GM18499 (cell line): Measurements from ENCODE around the gene ATP9B.
A peak's percentile ranks its signal among the peaks of the same experiment; 100 is the strongest.

ENCODE experiments used
- ATAC-seq: cut with Tn5 transposase; IDR thresholded peaks from one replicate; pipeline ENCODE4 v1.9.1; 2021; ENCODE audit warnings: moderate number of reproducible peaks; ENCODE audit not compliant: insufficient read depth, unreplicated experiment

ATP9B gene

DNA sequence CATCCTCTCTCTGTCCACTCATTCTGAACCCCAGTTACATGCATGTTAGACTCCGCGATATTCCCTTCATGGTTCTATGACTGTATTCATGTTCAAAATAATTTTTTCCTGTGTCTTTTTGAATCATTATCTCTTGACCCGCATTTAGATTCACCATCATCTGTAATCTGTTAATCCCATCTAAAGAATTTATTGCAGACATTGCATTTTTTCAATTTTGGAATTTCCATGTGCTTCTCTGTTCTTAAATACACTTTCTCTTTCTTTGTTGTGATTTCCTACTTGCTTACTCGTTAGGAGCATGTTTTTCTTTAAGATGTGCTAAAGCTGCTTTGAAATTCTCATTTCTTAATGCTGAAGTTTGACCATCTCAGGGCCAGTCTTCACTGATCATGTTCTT, 122.2 kb downstream of the ATP9B start:
- no peak for ATAC-seq

DNA sequence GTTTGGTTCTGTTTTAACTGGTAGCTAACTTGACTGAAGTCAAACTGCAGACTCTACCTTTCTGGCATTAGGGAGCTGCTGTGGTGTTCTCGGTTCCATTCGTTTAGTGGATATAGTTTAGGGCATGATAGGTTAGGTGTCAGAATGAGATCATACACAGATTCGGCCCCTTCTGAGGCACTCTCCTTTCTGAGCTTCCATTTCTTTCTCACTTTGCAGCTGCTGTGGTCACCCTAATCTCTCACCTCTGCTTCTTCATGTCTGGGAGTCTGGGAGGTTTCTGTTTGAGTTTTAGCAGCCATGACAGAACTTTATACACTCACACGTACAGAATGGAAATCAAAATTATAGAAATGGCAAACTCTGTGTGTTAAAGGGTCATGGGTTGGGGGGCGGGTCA, 122.8 kb downstream of the ATP9B start:
- ATAC-seq: peak; percentile 56

GRCh38 chr18:79193826-79194225, 124.6 kb downstream of the ATP9B start:
- ATAC-seq: no peak

DNA sequence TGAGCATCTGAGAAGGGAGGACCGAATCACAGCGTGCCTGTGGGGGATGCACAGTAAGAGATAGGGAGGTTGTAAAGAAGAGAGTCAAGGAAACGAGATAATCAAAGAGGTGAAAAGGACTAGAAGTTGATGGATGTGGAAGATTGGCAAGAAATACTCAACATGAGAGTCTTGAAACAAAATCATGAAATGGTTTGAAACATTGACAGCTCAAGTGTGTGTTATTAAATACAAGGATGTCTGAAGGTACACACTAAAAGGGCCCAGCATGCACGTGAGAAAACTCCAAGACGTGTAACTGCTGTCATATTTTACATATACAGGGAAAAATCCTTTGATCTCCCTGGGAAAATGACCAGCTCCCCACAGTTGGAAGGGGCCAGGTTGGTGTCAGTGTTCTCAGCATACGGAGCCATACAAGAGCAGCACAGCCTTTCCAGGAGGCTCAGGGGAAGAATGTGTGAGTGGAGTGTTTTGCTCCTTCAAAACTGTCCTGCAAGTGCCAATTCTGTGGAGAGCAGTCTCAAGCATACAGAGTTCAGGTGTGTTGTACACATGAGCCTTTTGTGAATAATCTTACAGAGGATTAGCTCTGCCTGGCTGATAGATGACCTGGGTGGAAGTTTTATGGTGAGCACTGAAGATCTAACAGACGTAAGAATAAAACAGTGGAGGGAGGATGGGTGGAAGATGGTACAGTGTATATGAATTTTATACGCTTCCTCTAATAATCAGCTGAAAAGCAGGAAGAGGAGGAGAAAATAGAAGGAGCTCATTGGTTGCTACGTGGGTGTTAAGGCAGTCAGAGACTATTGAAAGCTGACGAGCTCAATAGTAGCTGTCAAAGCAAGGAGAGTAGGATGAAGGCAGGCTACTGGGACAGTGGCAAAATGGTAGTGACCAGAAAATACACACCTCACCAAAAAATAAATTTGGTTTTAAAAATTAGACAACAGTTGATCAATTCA, 126.8 kb downstream of the ATP9B start:
- ATAC-seq: no peak

- no peak for ATAC-seq
These were observed 128.3 kb downstream of the ATP9B start for GRCh38 chr18:79197531-79197930.

- ATAC-seq: no peak
These were observed 130.6 kb downstream of the ATP9B start for GRCh38 chr18:79199691-79200374.

DNA sequence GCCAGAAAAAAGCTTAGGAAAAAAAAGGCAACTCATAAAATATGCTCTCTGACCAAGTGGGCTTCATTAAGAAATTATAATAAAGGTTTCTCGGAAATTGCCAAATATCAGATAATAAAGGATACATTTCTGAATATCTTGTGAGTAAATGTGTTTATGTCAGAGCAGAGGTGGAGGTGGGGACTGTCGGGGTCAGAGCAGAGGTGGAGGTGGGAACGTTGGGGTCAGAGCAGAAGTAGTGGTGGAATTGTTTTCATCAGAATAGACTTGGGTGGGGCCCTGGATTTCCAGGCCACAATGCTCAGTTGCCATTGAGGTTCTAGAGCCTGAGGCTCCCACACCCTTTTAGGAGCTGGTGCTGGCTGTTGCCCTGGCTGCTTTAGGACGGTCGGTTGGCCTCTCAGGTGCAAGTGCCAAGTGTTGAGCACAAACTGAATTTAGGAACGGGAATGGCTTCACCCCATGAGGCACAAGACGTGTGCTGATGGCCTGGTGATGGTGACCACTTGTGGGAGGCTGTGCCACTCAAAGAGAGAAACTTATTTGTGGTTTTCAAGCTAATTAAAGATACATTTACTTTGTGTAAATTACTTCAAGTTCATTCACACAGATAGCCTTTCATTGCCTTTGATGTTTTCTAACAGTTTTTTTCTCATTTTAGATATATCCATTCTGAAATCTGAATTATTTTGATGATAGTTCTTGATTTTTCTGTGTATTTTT, 131.5 kb downstream of the ATP9B start:
- no peak for ATAC-seq

- no peak for ATAC-seq
These were observed 133.9 kb downstream of the ATP9B start for GRCh38 chr18:79203017-79203605.

- no peak for ATAC-seq
These were observed 136.0 kb downstream of the ATP9B start for GRCh38 chr18:79204889-79205807.

GRCh38 chr18:79206444-79206843, 137.2 kb downstream of the ATP9B start:
- no peak for ATAC-seq

DNA sequence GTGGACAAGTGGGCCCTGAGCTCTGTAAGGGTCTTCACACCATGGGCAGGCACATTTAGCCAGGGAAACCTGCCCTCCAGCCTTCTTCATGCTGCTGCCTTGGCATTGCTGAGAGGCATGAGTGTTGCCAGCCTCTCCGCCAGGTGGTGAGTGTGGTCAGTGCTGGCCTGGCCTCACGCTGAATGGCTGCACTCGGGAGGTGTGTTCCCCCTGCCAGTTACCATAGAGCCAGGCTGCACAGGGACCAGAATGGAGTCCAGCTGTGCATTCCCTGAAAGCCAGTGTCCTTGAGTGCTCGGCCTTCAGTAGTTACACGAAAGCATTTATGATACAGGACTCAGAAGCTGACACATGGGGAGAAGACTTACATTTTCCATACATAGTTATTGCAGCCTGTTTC, 139.7 kb downstream of the ATP9B start:
- no peak for ATAC-seq

DNA sequence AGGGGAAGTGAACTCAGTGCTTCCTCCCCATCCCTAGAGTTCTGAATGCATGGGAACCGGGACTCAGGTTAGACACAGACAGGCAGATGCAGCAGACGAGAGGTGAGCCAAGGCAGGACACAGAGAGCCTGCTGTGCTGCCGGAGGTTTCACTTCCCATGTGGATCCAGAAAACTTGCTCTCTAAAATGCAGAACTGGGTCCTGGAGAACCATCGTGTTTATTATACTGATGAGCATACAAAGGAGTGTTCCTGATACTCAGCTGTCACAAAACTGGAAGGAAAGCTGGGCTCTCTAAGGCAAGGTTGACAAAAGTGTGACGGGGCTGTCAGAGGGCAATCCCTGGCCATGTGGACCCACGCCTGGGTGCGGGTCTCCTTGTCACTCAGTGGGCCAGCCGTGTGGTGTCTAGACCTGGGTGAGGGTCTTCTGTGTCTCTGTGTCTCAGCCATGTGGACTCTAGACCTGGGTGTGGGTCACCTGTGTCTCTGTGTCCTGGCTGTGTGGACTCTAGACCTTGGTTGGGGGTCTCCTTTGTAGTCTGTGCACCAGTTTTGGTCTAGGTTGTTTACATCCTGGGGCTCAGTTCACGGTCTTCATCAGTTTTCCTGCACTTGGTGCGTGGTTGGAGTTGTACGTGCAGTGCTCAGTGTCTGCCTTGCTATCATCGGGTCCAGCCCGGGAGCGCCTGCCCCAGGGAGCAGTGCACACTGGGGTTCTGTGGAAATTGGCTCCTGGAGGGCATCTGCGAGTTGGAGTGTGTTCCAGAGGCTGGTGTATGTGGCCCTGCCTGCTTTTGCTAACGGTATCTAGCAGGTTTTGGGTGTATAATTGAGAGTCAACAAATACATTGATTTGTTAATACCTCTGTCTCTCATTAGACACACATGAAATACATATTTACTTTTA, 141.1 kb downstream of the ATP9B start:
- ATAC-seq: no peak

GRCh38 chr18:79211844-79212243, 142.7 kb downstream of the ATP9B start:
- no peak for ATAC-seq

DNA sequence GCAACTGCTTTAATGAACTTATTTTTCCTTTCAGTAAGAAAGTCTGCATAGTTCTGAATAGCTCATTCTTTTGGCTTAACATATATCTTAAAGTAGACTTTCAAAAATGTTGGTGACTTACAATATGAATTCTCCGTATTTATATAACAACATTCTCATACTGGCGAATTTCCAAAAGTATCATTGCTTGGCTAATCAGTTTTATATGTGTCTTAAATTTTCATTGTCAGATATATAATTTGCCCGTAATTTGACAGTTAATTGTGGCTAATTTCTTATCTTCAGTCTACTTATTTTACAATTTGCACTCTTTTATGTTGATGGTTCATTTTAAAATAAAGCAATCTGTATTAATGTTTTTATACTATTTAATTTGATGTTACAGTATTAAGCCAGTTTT, 144.9 kb downstream of the ATP9B start:
- no peak for ATAC-seq

DNA sequence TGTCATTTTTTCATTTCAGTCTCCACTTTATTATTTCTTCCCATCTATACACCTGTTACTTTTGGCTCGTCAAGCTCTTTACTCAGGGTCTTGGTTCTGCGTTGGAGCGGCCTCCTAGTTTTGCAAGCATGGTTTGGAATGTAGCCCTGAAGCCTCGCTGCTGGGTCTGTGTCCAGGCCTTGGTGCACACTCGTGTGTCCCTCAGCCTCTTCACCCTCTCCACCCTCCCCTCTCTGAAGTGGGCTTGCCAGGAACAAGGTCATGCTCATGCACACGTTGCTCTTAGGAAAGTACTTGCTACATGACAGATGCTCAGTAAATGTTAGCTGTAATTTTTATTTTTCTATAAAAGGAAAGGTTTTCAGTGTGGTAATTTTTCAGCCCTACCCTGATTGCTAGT, 147.0 kb downstream of the ATP9B start:
- ATAC-seq: no peak

DNA sequence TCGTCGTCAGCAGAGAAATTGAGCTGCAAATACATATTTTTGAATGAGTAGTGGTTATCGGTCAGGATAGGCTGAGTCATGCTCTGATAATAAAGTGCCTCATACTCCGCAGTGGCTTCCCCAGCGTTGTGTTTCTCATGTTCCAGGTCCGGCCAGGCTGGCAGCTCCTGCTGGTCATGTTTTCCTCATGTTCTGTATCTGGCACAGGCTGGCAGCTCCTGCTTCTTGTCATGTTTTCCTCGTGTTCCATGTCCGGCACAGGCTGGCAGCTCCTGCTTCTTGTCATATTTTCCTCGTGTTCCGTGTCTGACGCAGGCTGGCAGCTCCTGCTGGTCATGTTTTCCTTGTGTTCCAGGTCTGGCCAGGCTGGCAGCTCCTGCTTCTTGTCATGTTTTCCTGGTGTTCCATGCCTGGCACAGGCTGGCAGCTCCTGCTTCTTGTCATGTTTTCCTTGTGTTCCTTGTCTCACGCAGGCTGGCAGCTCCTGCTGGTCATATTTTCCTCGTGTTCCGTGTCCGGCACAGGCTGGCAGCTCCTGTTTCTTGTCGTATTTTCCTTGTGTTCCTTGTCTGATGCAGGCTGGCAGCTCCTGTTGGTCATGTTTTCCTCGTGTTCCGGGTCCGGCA, 148.9 kb downstream of the ATP9B start:
- no peak for ATAC-seq

DNA sequence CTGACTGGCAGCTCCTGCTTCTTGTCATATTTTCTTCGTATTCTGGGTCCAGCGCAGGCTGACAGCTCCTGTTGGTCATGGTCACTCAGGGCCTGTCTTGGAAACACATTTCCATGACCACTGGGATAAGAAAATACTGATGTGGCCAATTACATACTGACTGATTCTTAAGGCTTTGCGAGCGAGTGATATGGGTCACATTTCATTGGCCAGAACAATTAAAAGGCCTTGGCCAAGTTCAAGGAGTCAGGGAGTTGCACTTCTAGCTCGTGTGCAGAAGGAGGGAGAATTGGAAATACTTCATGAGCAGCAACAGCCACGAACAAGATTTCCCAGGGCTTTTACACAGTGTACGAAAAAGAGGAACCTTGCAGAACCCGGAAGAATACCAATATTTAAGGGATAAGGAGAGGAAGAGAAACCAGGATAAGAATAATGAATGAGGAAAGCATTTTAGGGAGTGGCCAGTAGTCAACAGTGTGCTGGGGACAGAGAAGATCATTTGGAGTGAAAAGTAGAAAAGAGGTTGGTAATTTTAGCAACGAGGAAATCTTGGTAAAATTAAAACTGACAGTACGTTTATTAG, 149.5 kb downstream of the ATP9B start:
- no peak for ATAC-seq

DNA sequence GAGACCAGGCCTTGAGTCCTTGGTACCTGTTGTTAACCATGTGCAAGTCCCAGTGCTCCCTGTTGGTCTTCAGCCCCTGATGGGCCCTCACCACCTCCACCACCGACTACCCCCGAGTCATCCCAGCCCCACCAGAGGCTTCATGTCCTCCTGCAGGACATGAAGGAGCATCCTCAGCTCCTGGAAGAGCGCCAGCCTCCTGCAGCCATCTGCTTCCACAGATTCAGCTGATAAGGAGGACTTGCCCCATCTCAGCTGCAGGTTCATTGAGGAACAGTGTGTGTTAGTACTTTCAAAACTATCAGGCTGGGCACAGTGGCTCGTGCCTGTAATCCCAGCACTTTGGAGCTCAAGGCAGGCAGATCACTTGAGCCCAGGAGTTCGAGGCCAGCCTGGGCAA, 151.9 kb downstream of the ATP9B start:
- ATAC-seq: no peak
